Stimulated activated CD4-positive, alpha-beta T cell treated with anti-CD3 and anti-CD28 coated beads, Interleukin-4, amount 100 ng/mL, for 1 hour (primary cell): ENCODE measurements around the gene TXNL4B.

Experiments used
- DNase-seq: peaks from one replicate; pipeline ENCODE4 v3.0.0-alpha.2; 2020

TXNL4B gene

GRCh38 chr16:72093448-72094265, at the start of gene TXNL4B, which contains the start of gene DHX38:
TXNL4B (minus strand) TSS chr16:72093620; CDS start chr16:72090749, 2,871 bp downstream.
DHX38 (plus strand) TSS chr16:72093847; CDS start chr16:72096158, 2,311 bp downstream.
- DNase-seq, result peak; percentile 85

DNA sequence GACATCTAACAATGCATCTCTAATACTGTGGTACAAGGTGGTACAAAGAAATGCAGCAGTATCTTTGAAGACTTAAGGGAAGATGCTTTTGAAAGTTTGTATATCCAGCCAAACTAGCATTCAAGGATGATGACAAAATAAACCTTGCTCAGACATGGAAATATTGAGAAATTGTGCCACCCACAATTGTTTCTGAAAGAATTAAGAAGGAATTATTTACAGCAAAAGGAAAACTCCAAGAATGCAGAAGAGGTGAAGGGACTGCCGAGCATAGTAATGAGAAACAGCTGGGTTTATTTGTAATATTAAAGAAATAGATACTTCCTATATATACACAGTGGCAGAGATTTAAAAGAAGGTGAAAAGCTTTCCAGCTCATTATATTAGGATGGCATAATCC, 49.1 kb upstream of the TXNL4B start:
- no peak for DNase-seq

GRCh38 chr16:72139908-72140307, 46.5 kb upstream of the TXNL4B start:
- DNase-seq, result no peak

DNA sequence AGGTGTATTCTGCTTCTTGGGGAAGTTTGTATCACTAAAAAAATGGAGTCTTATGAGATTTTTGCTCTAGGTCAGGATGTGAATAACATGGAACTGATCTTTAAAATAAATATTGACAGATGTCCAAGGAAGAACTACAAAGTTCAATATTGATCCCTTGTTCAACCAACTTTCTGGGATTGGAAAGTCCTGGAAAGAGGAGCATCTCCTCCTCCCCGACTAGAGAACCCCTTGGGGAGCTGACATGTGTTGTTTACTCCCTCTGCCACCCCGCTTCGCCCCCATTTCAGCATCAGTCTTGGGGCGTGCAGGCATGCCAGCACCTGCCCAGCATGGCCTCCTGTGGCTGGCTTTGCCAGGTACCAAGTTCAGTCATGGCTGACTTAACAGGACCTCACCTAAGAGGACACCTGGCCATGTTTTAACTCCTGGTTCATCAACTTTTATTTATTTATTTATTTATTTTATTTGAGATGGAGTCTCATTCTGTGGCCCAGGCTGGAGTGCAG, 44.7 kb upstream of the TXNL4B start:
- no peak for DNase-seq

DNA sequence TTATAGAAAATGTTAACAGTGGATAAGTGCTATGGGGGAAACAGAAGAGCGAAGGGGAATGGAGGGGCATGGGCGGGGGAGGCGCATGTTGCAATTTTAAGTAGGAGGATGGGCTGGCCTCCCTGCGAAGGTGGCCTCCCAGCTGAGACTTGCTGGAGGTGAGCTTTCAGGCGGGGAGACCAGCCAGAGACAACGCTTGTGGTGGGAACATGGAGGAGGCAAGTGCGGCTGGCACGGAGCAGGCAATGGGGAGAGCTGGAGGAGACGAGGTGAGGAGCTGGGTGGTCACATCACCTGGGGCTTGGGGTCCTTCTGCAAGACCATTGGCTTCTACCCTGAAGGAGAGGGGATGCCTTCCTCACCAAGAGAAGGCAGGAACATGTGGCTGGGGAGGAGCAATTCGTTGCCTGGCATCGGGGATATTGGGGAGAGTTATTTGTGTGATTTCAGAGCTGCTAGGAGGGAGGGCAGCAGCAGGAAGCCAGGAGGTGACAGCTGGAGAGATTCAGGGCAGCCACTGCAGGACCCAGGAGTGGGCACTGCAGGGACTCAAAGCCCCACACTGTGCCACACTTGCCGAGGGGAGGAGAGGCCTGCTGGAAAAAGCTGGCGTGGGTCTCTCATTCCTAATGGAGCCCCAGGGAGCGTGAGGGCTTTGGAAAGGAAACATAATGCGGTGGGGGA, 44.1 kb upstream of the TXNL4B start:
- DNase-seq, result no peak

DNA sequence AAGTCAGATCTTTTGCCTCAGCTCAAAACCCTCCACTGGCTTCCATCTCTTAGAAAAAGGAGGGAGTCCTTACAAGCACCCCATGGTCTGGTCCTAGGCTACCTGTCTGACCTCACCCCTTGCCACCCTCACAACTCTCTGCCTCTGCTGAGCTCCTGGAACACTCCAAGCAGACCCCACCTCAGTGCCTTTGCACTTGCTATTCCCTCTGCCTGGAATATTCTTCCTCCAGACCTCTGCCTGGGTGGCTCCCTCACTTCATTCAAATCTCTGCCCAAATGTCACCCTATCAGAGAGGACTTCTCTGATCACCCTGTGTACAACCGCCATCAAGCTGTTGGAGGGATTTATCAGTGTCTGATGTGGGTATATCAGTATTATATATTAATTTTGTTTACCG, 41.1 kb upstream of the TXNL4B start:
- no peak for DNase-seq

- no peak for DNase-seq
Observed at GRCh38 chr16:72132726-72133125, 39.3 kb upstream of the TXNL4B start.

- DNase-seq, result no peak
Observed at GRCh38 chr16:72131036-72131435, 37.6 kb upstream of the TXNL4B start.

- no peak for DNase-seq
Observed at GRCh38 chr16:72129976-72130656, 36.7 kb upstream of the TXNL4B start.

DNA sequence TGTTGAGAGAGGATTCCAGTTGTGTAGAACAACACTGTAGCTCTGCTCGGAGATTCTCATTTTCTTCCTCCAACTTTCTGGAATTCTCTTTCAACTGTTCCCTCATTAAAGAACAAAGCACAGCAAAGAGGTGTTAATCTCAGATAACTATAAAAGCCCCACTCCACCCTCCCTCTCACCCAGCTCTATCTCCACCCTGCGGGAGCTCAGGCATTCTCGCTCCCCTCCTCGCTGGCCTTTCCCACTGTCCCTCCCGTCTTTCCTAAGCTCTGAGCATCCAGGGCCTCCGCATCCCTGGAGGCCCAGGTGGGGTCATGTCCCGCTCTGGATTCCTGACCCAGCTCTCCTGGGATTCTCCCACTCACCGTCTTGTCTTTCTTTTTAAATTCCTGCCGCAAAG, 35.3 kb upstream of the TXNL4B start:
- no peak for DNase-seq

DNA sequence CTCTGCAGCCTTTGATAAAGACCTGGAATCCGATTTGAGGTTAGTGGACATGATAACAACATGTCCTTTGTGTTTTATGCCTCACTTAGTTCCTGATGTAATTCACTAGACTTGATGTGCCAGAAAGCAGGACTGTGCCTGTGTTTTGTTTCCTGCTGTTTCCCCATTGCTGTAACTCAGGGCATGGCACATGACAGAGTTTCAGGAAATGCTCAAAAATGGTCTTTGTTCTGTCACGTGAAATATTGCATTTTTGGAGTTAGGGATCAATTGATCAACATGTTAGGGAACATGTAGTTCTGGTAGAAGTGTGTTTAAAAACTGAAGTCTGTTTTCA, 33.0 kb upstream of the TXNL4B start:
- DNase-seq, result no peak

DNA sequence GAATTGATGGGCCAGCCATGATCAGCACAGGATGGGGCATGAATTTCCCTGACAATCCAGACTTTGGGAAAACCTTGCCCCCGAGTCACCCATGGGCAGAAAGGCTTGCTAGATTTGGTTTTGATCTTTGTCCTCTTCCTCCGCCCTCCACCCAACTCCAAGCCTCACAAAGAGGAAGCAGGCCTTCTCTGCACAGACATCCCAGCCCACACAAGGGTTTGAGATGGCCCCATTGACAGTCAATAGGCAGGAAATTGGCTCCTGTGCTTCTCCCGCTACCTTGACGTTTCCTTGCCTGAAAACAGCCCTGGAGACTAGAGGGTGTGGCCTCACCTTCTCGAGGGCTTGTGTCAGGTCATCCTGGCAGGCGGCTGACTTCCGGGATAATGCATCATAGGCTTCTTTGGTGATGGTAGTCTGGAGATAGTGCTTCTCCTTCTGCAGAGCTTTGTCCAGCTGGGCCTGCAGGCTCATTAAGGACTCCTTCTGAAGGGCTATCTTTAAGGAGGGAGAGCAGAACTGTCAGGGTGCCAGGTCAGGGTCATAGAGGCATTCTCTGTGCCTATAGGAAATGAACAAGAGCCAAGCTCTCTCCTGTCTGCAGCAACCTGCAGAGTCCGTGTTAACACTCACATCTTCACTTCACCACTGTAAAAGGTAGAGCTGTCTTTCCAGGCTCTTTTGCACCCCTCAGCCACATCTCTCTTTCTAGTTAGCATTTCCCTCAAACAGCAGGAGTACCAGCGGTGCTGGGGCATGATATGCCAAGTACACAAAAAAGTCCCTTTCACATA, 32.4 kb upstream of the TXNL4B start:
- DNase-seq, result no peak

DNA sequence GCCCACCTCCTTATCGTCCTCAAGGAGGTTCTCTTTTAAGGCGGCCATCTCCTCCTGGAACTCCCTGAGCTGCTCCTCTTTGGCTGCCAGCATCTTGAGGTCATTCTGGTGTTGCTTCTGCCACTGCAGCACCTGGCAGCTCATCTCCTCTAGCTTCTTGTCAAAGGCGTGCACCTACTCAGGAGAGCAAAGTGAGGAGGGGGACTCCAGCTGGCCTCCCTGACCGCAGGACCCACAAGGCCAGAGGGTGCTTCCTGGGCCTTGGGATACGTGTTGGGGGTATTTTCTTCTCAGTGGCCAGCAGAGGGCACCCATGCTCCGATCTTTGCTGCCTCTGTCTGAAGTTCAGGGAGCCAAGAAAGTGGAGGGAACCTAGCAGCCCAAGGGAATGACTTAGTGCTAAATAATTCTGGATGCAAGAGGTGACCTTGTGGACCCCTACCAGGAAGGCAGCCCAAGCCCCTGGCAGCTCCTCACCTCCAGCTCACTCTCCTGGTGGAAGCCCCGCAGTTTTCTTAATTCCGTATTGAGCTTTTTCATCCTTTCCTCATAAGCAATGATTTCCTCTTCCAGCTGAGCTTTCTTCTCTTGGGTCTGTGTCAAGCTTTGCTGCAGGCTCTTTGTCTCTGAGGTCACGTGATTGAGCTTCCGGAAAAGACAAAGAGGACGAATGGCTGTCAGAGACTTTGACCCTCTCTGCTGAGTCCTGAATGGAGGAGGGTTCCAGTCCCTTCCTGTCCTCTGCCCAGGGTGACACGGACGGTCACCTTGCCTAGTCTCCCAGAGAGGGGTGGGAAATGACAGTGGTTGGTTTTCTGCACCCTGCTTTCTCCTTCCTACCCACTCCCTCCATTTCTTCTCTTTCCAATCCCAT, 31.6 kb upstream of the TXNL4B start:
- DNase-seq, result peak; percentile 66

DNA sequence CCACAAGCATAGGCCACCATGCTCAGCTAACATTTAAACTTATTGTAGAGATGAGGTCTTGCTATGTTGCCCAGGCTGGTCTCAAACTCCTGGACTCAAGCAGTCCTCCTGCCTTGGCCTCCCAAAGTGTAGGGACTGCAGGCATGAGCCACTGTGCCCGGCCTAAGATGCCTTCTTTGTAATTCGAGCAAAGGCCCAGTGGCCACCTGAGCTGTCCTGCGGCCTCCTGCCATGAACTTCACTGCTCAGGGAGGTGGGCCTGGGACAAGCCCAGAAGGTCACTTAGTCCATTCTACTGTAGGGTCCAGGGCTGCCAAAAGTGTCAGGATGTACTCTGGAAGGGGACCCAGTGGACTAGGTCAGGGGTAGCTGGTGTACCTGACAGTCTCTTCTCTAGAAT, 30.7 kb upstream of the TXNL4B start:
- no peak for DNase-seq

DNA sequence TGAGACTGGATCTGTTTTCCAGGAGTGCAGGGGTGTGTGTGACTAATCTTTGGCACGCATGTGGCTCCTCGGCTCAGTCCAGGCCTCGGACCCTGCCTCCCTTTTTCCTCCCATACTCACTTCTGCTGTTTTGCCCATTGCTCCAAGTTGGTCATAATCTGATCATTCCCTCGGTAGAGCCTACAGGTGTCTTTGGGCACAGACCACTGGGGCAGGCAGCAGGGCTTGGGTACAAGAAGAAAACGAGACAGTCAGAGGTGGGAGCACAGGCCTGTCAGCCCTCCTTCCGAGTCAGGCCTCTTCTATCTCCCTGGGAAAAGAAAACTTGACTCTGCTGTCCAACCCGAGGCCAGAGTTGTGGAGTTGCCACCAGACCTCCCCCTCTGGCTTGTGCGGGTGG, 30.0 kb upstream of the TXNL4B start:
- DNase-seq, result no peak

DNA sequence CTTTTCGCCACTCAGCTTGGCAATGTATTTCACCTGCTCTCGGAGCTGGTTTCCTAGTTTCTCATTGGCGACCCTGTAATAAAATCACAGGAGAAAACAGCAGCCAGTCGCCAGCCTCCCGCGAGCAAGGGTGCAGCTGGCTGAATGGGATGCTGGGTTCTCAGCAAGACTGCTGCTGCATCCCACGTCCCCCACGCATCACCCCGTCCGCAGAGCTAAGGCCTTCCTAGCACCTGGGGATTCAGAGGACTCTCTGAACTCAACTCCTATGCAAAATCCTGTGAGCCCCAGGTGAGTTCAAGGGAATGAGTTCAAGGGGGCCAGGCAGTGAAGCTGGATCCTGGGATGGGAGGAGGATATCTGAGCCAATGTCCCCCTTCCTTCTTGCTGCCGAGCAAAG, 29.5 kb upstream of the TXNL4B start:
- DNase-seq, result no peak

DNA sequence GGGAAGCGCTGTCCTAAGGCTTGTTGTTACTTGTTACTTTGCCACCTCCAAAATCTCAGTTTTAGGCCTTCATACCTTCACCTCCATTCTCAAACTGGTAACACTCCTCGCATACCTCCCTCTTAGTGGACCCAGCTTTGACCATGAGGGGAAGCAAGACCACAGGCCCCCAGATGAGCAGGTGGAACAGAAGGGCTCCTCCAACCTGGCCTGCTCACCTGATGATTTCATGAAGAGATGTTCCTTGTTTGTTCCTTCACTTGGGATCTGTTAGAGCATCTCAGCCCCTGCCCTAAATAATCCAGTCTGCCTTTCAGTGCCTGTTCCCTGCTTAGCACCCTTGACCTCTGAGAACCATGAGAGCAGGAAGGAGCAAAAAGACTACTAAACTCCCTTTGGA, 28.9 kb upstream of the TXNL4B start:
- no peak for DNase-seq

- DNase-seq, result no peak
Observed at GRCh38 chr16:72120026-72120425, 26.6 kb upstream of the TXNL4B start.

DNA sequence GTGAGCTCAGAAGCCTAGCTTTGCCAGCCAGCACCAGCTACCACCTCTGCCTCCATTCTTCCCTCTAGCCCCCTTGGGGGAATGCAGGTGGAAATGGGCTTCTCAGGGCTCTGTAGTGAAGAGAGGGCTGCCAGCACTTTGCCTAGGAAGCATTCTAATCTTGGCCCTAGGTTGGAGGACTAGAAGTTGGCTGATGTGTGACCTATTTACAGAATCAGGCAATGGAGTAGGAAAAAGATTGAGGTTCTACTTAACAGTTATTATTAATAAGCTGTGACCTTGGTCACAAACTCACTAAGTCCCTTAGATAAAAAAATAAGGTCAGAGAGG, 20.2 kb upstream of the TXNL4B start:
- DNase-seq, result no peak

DNA sequence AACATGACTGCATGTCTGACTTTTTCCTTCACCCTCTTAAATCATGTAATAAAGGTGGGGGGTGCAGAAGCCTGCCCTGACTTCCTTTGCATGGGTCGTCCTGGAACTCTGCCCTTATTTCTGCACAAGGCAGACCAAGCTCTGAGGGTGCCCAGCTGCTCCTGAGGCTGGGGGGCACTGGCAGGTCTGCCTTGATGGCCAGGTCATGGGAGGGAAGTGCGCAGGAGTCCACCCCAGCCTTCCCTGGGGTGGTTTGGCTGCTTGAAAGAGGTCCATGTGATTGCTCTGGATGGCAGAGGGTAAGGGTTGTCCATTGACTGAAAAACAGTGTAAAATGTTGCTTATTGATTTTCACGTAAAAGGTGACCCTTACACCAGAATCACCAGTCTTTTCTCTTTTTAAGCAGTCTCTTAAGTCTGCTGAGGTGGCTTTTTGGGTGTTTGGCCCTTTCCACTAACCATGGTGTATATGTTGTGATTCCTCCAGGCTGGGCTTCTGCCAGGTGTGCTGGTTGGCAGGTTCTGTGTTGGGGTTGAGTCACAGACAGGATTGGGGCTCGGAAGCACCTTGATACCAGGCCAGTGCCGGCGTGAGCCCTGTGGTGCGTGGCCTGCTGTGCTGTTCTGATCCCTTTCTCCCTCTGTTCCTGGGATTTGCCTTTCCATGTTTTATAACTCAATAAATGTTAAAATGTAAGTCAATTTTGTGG, 19.6 kb upstream of the TXNL4B start:
- no peak for DNase-seq

DNA sequence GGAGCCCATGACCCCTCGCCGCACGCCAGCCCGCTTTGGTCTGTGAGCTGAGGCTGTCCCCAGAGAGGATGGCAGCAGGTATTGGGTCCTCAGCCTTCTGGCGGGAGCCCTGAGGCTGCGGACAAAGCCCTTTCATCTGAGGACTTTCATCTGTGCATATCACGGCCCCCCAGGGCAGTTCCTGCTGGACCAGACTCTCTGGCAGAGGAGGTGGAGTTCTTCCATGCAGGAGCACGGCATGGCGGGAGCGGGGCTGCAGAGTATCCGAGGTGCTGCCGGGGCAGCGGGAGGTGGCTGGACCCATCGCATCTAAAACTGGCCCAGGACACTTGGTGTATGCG, 19.0 kb upstream of the TXNL4B start:
- DNase-seq, result no peak
